Skin epidermis (tissue), 12 donors: Measurements from ENCODE around the gene ODF4.
"Not testable (repeated sequence)": the region's sequence is repeated elsewhere in the genome, so short reads cannot be mapped to it uniquely, and the experiment has no call there.

ENCODE experiments used
- H3K27ac ChIP-seq, 21 experiments: fragments of 200-600 bp; sonication (generic) in 11 of 21; one replicate each; pipeline ENCODE4 v1.5.0; 2020; ENCODE audit warnings: mild to moderate bottlenecking in 3 of 21, inconsistent platforms in 2 of 21, moderate library complexity in 2 of 21
- H3K4me3 ChIP-seq, 7 experiments: fragments of 200-600 bp; sonication (generic) in 2 of 7; one replicate each; pipeline ENCODE4 v1.5.0; 2020; ENCODE audit warnings: inconsistent platforms in 2 of 7, mild to moderate bottlenecking in 2 of 7, moderate library complexity in 1 of 7

The ODF4 gene

GRCh38 chr17:8387914-8388651 is 48.4 kb downstream of the ODF4 start:
- peak overlapping the region in 2 of 21 experiments; percentile 29 for H3K27ac ChIP-seq
- no peak overlapping the region for H3K4me3 ChIP-seq

- H3K27ac ChIP-seq: peak overlapping the region in 5 of 21 experiments; percentile 9 to 68 (median 31)
- H3K4me3 ChIP-seq: no peak overlapping the region
These were observed 52.1 kb downstream of the ODF4 start for GRCh38 chr17:8391711-8392110.

GRCh38 chr17:8392274-8392673 is 52.6 kb downstream of the ODF4 start:
- Histone ChIP-seq H3K4me3 (no peak overlapping the region), H3K27ac (peak overlapping the region in 5 of 21 experiments; percentile 9 to 80 (median 31))

- H3K4me3 ChIP-seq: no peak overlapping the region
- H3K27ac ChIP-seq: peak overlapping the region in 10 of 21 experiments; percentile 2 to 80 (median 35)
These were observed 53.2 kb downstream of the ODF4 start for GRCh38 chr17:8392674-8393469.

GRCh38 chr17:8393470-8394231 is 54.0 kb downstream of the ODF4 start:
- Histone ChIP-seq H3K27ac (peak overlapping the region in 10 of 21 experiments; percentile 2 to 80 (median 35)), H3K4me3 (no peak overlapping the region)

- H3K27ac ChIP-seq: peak overlapping the region in 1 of 21 experiments; percentile 80
- H3K4me3 ChIP-seq: not testable (repeated sequence)
These were observed 54.9 kb downstream of the ODF4 start for GRCh38 chr17:8394497-8394896.
